ENCODE results near the gene VWC2.

VWC2 gene

DNA sequence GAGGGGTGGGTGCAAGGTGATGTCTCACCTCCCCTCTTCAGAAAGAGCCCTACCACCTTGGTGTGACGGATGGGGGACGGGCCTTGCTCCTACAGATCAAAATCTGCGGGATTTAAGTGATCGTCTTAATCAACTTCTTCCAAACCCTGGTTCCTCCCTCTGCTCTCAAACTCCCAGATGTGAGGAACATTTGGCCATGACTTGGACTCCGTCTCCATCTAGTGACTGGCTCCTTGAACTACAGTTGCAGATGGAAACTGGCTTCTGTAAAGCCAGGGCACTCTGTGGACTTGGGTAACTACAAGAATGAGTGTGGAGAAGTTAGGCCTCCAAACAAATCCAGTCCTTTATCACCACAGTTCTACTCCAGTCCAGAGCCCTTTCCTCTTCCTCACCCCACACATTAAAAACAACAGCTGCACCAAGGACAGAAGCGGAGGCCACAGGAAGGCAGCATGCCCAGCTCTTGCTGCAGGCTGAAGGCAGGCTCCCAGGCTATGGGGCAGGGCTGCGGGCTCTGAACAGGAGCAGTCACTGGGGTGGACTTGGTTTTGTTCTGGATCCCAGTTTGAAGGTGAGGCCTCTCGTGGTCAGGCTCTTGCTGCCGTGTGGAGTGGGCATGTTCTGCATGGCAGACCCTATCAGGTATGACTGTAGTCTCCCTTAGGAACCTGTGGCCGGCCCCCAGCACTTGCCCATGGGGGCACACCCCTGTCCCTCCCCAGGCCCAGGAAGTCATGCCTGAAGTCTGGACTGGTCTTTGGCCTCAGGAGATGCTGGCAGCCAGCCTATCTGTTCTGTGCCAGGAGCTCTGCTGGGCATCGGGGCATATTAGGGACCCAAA lies 79.4 kb downstream of the VWC2 start:
- DNase-seq = no peak

GRCh38 chr7:49855281-49855980 lies 82.0 kb downstream of the VWC2 start:
- DNase-seq = no peak

GRCh38 chr7:49860293-49860692 lies 86.9 kb downstream of the VWC2 start:
- DNase-seq = no peak

DNA sequence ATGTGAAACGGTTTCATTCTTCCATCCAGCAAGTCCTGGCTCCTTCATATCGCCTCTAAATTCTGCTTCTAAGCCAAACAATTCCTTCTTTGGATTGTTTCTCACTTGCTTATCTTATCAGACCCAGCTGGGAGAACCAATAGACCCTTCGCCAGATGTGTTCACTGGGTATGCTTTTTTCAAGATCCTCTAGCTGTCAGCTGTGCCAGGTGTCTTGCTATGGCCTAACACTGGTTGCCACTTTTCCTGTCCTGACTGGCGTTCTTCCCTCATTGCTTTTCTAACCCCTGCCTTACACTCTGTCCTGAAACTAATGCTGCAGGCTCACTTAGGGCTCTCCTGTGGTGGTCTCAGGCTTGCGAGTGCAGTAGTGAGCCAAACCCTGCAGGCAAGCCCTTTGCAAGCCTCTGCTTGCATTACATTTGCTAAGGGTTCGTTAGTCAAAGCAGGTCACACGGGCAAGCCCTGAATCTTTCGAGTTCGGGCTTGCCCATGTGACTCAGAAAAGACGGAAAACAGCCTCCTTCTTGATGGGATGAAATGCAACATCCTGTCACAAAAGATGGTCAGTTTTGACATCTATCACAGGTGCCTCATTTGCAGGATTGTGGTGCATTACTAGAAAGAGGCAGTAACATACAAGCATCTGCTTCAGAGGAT lies 92.8 kb downstream of the VWC2 start:
- DNase-seq = no peak

- DNase-seq = no peak
These were observed 93.5 kb downstream of the VWC2 start for GRCh38 chr7:49866910-49867309.

DNA sequence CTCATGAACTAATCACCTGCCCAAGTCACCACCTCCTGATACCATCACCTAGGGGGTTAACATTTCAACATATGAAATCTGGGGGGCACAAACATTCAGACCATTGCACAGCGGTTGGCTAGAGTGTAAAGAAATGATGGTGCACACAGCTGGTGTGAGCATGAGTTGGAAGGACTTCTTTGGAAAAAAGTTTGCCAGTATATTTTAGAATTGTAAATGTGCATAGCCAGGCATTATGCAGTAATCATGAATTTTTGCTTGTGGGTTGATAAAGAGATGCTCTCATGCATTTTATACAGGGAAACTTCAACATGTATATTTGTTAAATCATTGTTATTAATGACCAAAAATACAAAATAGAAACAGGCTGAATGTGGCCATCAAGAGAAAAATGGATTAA lies 100.0 kb downstream of the VWC2 start:
- no peak for DNase-seq

- no peak for DNase-seq
These were observed 101.9 kb downstream of the VWC2 start for GRCh38 chr7:49875336-49875735.

DNA sequence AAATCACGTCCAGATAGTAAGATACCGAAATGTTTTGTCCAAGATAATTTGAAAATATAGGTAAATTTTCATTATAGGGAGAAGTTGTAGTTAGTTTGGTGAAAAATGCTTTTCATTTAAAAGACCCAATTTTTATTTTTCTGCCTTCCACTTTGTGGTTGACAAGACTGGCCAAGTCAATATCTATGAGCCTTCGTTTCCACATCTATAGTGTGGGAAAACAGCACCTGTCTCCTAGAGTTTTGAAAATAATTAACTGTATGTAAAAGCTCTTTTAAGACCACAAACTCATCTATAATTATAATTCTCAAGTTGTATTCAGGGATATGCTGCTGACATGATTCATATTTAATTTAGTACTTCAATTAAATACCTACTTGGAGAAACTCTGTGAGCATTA lies 102.8 kb downstream of the VWC2 start:
- no peak for DNase-seq

- no peak for DNase-seq
These were observed 104.7 kb downstream of the VWC2 start for GRCh38 chr7:49878089-49878488.

DNA sequence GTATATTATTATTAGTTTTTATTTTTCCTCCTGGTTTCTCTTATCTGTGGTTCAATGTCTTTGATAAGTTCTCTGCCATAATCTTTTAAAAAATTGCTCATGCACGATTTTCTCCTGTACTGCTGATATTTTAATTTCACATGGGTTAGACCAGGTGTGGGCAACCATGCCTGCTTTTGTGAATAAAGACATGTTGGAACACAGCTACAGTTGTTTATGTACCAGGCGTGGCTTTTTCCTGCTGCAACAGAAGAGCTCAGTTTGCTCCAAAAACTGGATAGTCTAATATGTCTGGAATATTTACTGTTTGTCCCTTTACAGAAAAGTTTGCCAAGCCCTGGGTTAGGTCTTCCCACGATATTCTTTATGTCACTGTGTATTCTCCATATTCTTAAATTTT lies 105.2 kb downstream of the VWC2 start:
- DNase-seq = no peak

- DNase-seq = no peak
These were observed 110.5 kb downstream of the VWC2 start for GRCh38 chr7:49883933-49884332.

DNA sequence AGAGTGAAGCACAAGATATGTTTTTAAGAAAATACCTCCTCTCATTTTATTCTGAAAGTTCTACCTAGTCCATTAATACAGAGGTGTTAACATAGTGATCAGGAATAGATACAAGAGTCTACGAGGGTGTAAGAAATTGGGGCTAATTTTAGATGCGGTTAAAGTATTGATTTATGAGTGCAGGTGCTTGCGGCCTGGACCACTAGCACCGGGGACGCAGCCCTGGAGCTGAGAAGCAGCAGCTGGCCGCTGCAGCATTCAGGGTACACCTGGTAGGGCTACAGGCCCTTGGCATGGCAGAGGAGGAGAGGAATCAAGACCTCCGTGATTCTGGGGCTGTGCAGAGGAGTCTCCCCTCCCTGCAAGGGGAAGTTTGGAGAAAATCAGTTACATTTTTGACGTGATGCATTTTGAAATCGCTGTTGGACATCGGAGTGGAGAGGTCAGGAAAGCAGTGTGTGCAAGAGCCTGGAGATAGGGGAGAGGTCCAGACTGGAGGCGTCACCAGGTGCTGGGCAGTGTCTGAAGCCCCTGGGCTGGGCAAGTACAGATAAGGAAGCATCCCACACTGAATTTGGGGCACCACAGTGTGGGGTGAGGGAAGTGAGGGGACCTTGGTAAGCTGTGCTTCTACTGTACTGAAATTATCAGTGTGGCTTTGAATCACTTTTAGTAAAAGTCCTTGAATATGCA lies 112.3 kb downstream of the VWC2 start:
- DNase-seq = no peak

DNA sequence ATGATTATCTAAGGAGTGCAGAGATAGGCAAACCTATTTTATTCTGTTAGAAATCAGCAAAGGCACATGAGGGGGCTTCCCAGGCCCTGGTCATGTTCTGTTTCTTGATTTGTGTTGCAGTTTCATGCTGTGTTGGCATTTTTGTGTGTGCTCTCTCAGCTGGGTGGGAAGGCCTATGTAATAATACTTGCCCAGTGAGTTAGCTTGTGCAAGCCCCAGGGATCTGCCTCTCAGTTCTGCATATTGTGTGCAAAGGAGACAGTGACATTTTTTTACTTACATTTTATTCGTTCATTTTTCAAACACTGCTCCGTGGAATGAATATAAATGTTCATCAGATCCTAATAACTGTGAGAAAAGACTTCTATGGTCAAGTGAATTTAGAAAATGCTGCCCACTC lies 119.0 kb downstream of the VWC2 start:
- no peak for DNase-seq

DNA sequence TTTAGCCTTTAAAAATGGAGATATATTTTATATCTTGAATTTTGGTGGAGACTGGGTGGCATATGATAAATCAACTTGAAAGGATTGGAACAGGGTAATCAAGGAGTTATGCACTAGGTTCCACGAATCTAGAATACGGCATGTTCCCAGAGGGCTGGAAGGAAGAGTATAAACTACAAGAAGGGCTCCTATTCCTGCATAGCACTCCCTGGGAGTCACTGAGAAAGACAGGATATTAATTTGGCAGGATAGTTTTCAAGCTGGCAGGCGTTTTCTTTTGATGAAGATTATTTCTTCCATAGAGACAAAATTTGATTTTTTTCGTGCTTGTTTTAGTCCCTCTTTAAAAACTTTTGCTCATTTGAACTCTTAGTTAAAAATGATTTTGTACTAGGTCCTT lies 119.7 kb downstream of the VWC2 start:
- DNase-seq = no peak

DNA sequence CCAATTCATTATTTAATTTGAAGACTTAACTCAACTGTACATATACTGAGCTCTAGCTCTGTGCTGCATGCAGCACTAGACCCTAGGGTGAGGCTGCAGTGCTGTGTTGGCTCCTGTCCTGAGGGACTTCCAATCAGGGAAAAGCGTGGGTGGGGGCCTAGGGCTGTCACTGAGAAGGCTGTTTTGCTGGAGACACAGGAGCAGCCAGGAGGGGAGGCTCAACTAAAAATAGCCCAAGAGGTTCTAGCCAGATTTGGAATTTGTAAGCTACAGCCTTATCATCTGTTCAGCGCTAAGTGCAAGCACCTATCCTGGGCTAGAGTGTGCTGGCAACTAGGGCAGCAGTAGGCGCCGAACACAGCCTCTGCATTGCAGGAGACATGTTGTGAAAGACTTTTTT lies 121.1 kb downstream of the VWC2 start:
- no peak for DNase-seq

- DNase-seq = no peak
These were observed 138.5 kb downstream of the VWC2 start for GRCh38 chr7:49911909-49912308.

DNA sequence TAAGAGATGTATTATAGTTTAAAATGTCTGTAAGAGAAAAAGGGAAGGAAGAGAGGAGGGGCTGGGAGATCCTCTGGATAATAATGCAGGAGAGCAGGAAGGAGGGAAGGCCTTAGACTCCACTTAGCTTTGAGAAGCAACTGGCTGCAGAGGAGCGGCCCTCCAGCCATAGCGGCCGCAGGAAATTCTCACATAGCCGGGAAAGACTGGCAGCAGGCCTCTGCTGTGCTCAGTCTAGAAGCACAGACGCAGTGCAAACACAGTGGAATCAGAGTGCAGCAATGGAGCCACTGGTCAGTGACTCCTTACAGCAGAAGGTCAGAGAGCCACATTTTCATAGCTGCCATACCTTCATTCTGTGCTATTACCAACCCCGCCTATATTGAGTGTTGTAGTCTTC lies 153.3 kb downstream of the VWC2 start:
- no peak for DNase-seq

GRCh38 chr7:49927631-49928030 lies 154.2 kb downstream of the VWC2 start:
- DNase-seq = no peak

DNA sequence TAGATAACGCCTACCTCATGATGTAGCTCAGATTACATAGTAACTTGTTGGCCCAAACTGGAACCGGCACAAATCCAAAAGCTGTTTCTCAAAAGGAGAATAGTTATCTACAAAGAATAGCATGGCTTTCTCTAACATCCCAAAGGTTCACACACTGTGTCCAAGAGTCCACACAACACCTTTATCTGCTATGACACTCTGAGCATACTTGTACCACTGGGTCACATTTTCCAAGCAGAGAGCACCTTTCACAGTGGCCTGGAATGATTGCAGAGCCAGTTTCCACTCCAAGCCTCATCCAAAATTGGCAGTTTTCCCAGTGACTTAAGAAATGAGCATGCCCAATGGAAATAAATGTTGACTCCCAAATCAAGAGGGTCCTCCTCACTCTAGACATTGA lies 155.3 kb downstream of the VWC2 start:
- no peak for DNase-seq

GRCh38 chr7:49931627-49932026 lies 158.2 kb downstream of the VWC2 start:
- DNase-seq = no peak

DNA sequence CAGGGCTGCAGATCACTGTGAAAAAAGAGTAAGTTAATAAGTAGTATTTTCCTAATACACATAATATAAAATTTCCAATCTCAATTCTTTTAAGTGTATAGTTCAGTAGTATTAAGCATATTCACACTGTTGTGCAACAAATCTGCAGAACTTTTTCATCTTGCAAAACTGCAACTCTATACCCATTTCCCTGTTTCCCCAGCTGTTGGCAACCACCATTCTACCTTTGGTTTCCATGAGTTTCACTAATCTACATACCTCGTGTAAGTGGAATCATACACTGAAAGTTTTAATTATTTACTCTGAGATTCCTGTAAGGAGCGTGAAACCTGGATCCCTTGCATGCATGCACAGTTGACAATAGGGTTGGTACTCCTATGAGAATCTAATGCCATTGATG lies 164.2 kb downstream of the VWC2 start:
- no peak for DNase-seq

Measured in NCI-H187 (cell line).